ENCODE measurements around the gene PTGES3. TPM values are rescaled to one million over a fixed set of nuclear protein-coding genes. Genes with fewer than 3 reads are reported as not detected.

PTGES3 gene
- total and polyA plus RNA-seq, 12 donors: 43.7 to 139 (median 109) TPM

- Histone ChIP-seq H3K9me3 (no peaks in the 10 kb centered on the region), H3K36me3 (peaks cover 0 to 35% (median under 1%) of the 10 kb centered on the region in 9 donors), H3K27me3 (no peaks in the 10 kb centered on the region), H3K27ac (no peak overlapping the region), H3K4me1 (peaks cover 0 to 73% (median 59%) of the 10 kb centered on the region in 9 donors), H3K4me3 (no peak overlapping the region)
- 78 to 81% methylated on average over 1 of the region's 1 CpG for WGBS, 2 donors
- no peak for TF ChIP-seq CTCF (IDR thresholded peaks at IDR 0.05)
- intact Hi-C loops (cut with DNase I): no loop called here
- DNase-seq (no peak), ATAC-seq (no peak)
Measured at GRCh38 chr12:56677680-56678079, 10.4 kb downstream of the PTGES3 start.

GRCh38 chr12:56676851-56677580 is 11.1 kb downstream of the PTGES3 start:
- peak in 1 of 8 donors; percentile 45 for ATAC-seq
- Histone ChIP-seq H3K4me3 (no peak overlapping the region), H3K27me3 (no peaks in the 10 kb centered on the region), H3K9me3 (no peaks in the 10 kb centered on the region), H3K4me1 (peaks cover 0 to 72% (median 53%) of the 10 kb centered on the region in 9 donors), H3K36me3 (peaks cover 0 to 41% (median 7%) of the 10 kb centered on the region in 9 donors), H3K27ac (no peak overlapping the region)
- no peak for DNase-seq
- intact Hi-C loops (cut with DNase I): no loop called here
- no peak for TF ChIP-seq CTCF (IDR thresholded peaks at IDR 0.05)
- 83% methylated on average over 11 of the region's 11 CpGs for WGBS, 2 donors

- ATAC-seq (no peak), DNase-seq (no peak)
- H3K36me3 ChIP-seq: peaks cover 0 to 74% (median 45%) of the 10 kb centered on the region in 9 donors
- intact Hi-C loops (cut with DNase I): no loop called here
- H3K4me3 ChIP-seq: no peak overlapping the region
- H3K4me1 ChIP-seq: peaks cover 0 to 49% (median 20%) of the 10 kb centered on the region in 9 donors
- H3K27me3 ChIP-seq: no peaks in the 10 kb centered on the region
- no peak for TF ChIP-seq CTCF (IDR thresholded peaks at IDR 0.05)
- WGBS, 2 donors: 90 to 92% methylated on average over 2 of the region's 2 CpGs
- H3K9me3 ChIP-seq: no peaks in the 10 kb centered on the region
- H3K27ac ChIP-seq: no peak overlapping the region
Measured at GRCh38 chr12:56671608-56672007, 16.5 kb downstream of the PTGES3 start.

- Histone ChIP-seq H3K4me3 (no peak overlapping the region), H3K36me3 (peaks cover 0 to 82% (median 53%) of the 10 kb centered on the region in 9 donors), H3K4me1 (peaks cover 0 to 41% (median 13%) of the 10 kb centered on the region in 9 donors), H3K9me3 (no peaks in the 10 kb centered on the region), H3K27ac (no peak overlapping the region), H3K27me3 (no peaks in the 10 kb centered on the region)
- 84 to 86% methylated on average over 4 of the region's 4 CpGs for WGBS, 2 donors
- no peak for ATAC-seq
- intact Hi-C loops (cut with DNase I): no loop called here
- DNase-seq: no peak
- no peak for TF ChIP-seq CTCF (IDR thresholded peaks at IDR 0.05)
Measured at GRCh38 chr12:56670836-56671235, 17.2 kb downstream of the PTGES3 start.
